Keratinocyte (primary cell): Measurements from ENCODE around the gene CCSER1.

Source experiments
- CTCF ChIP-seq, 3 experiments: IDR thresholded peaks in 1 of 3; conservative IDR thresholded peaks in 1 of 3; optimal IDR thresholded peaks in 1 of 3; 2 replicates in 2 of 3; 3 replicates in 1 of 3; pipeline versions ENCODE3 to v1.5.1; 2011; ENCODE audit warnings: low read length in 3 of 3, mild to moderate bottlenecking in 3 of 3, moderate library complexity in 2 of 3, control low read depth in 1 of 3, inconsistent platforms in 1 of 3; ENCODE audit not compliant: insufficient read depth in 2 of 3; ENCODE audit errors: extremely low read depth in 1 of 3
- EZH2 ChIP-seq: IDR thresholded peaks from one replicate; pipeline ENCODE4 v1.6.1; 2012; ENCODE audit warnings: inconsistent platforms, mild to moderate bottlenecking, low read length, moderate library complexity

DNA sequence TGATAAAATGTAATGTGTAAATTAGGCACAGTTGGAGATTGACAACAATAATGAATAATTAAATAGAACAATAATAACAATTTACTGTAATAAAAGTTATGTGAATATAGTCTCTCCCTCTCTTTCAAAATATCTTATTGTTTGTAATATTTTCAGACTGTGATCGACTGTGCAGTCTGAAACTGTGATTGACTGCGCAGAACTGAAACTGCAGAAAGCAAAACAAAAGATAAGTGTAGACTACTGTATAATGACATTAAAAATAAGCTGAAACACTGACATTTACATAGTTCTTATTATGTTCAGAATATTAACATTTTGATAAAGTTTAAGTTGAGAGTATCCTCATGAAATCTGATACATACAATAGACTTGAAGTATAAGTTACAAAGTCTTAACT lies 371.0 kb downstream of the CCSER1 start:
- TF ChIP-seq CTCF (optimal IDR thresholded peaks at IDR 0.05 in 1 of 3, IDR thresholded peaks at IDR 0.05 in 1 of 3, conservative IDR thresholded peaks at IDR 0.05 in 1 of 3; ENCODE audit: extremely low read depth in 1 of 3, insufficient read depth in 2 of 3, low read length in 3 of 3) (no peak), EZH2 (no peak)
